Measurements from ENCODE around the gene RUSF1. TPM values are rescaled to one million over a fixed set of nuclear protein-coding genes. Genes with fewer than 3 reads are reported as not detected.

RUSF1 gene
- 99.2 and 105 TPM in 2 replicates for total RNA-seq

GRCh38 chr16:31507929-31508705 lies at the start of gene RUSF1:
TSS of gene RUSF1 (minus strand) at chr16:31508391. CDS start at chr16:31508373, 18 bp downstream.

GRCh38 chr16:31527734-31528274 lies 19.6 kb upstream of the RUSF1 start, which contains the start of gene AHSP:
TSS of gene AHSP (plus strand) at chr16:31527900. CDS start at chr16:31528140, 240 bp downstream.

GRCh38 chr16:31483081-31483480 lies 25.1 kb downstream of the RUSF1 start, which contains the start of gene SLC5A2:
TSS of gene SLC5A2 (plus strand) at chr16:31483123. CDS start at chr16:31483137, 14 bp downstream.

GRCh38 chr16:31471875-31472708 lies 36.1 kb downstream of the RUSF1 start, which contains the start of gene TGFB1I1:
TSS of gene TGFB1I1 (plus strand) at chr16:31472152. CDS start at chr16:31472189, 37 bp downstream.

DNA sequence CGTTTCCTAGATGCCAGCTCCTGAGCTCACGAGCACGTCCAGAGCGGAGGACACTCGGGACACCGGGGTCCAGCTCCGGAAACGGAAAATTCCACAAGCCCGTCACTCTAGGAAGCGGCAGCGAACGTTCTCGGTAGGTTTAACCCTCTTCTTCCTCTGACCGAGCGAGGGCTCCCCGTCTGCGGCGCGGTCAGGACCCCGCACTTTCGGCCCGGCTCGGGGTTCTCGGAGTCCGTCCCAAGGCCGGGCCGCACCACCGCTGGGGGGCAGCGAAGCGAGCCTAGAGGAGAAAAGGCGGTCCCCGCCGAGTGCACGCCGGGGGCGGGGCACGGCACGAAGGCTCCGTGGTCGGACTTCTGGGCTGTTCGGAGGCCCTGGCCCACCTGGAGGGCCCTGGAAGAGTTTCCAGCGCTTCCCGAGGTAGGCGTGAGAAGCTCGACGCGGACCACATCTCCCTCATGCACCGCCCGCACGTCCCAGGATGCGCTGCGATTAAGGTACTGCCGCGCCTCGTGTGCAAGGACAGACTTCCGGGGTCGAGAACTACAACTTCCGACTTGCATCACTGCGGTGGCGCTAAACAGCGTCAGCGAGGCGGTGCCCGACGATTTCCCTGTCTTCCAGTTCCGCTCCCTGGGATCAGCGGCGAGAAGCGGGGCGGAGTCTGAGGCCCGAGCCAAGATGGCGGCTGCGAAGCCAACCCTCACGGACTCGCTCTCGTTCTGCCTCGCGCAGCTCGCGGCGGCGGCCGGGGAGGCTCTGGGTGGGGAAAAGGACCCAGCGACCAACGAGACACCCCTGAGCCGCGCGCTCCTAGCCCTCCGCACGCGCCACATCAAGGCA lies 49.1 kb downstream of the RUSF1 start, which contains the start of gene ARMC5:
Gene ARMC5, plus strand, starts transcription at position 658 of the 843 bp plus-strand sequence. Its CDS starts 24 bp downstream, at position 682.

Other genes with a start within 250 kb of the RUSF1 start
- gene ITGAM, start 248.4 kb downstream of the RUSF1 start, total RNA-seq: 0.13 TPM in 1 of 2 replicates, not detected in the other
- gene ITGAX, start 153.2 kb downstream of the RUSF1 start, total RNA-seq: not detected in 2 replicates
- gene ITGAD, start 115.1 kb downstream of the RUSF1 start, total RNA-seq: not detected in 2 replicates
- not detected in 2 replicates for gene COX6A2, start 80.0 kb downstream of the RUSF1 start, total RNA-seq
- gene ZNF843, start 65.6 kb downstream of the RUSF1 start, total RNA-seq: 0.52 and 1.1 TPM in 2 replicates
- gene ARMC5, start 48.9 kb downstream of the RUSF1 start, total RNA-seq: 6.6 and 7.3 TPM in 2 replicates
- gene TGFB1I1, start 36.2 kb downstream of the RUSF1 start, total RNA-seq: 41.6 and 75.6 TPM in 2 replicates
- gene SLC5A2, start 25.3 kb downstream of the RUSF1 start, total RNA-seq: 0.03 and 0.07 TPM in 2 replicates
- gene AHSP, start 19.5 kb upstream of the RUSF1 start, total RNA-seq: not detected in 2 replicates